Activated T-helper 2 cell treated with anti-CD3 and anti-CD28 coated beads, Interferon-gamma antibody, Interleukin-2, Interleukin-4, amounts not matched to agents 10 μg/mL and 5 μg/mL and 100 μg/mL, durations not matched to agents 14 hours and 24 hours and 36 hours (primary cell): ENCODE data around the gene LRRC27. TPM values are rescaled to one million over a fixed set of nuclear protein-coding genes. Genes with fewer than 3 reads are reported as not detected.

Source experiments
- DNase-seq: peaks from one replicate; pipeline ENCODE4 v3.0.0; 2021; ENCODE audit warnings: low spot score
- H3K27ac Mint-ChIP-seq: one replicate; pipeline ENCODE4 v1.8.0; 2021; ENCODE audit warnings: mixed read lengths
- H3K27me3 Mint-ChIP-seq: one replicate; pipeline ENCODE4 v1.8.0; 2021; ENCODE audit warnings: low read depth, mixed read lengths
- H3K36me3 Mint-ChIP-seq: one replicate; pipeline ENCODE4 v1.8.0; 2021; ENCODE audit warnings: low read depth, mixed read lengths
- H3K4me1 Mint-ChIP-seq: one replicate; pipeline ENCODE4 v1.8.0; 2021; ENCODE audit warnings: low read depth, mixed read lengths
- H3K4me3 Mint-ChIP-seq: one replicate; pipeline ENCODE4 v1.8.0; 2021; ENCODE audit warnings: low read depth, mild to moderate bottlenecking, moderate library complexity, mixed read lengths
- H3K9me3 Mint-ChIP-seq: one replicate; pipeline ENCODE4 v1.8.0; 2021; ENCODE audit warnings: mixed read lengths
- intact Hi-C: fragments of 100-400 bp; cut with micrococcal nuclease; formaldehyde crosslinking; loops from one replicate; pipeline ENCODE4 v1.15.1; 2023
- total RNA-seq: library from RNA; stranded (reverse); gene quantifications from 2 replicates; pipeline ENCODE4 v1.2.3, GENCODE V29; 2022

The LRRC27 gene
- total RNA-seq: 2.8 and 3.5 TPM in 2 replicates

DNA sequence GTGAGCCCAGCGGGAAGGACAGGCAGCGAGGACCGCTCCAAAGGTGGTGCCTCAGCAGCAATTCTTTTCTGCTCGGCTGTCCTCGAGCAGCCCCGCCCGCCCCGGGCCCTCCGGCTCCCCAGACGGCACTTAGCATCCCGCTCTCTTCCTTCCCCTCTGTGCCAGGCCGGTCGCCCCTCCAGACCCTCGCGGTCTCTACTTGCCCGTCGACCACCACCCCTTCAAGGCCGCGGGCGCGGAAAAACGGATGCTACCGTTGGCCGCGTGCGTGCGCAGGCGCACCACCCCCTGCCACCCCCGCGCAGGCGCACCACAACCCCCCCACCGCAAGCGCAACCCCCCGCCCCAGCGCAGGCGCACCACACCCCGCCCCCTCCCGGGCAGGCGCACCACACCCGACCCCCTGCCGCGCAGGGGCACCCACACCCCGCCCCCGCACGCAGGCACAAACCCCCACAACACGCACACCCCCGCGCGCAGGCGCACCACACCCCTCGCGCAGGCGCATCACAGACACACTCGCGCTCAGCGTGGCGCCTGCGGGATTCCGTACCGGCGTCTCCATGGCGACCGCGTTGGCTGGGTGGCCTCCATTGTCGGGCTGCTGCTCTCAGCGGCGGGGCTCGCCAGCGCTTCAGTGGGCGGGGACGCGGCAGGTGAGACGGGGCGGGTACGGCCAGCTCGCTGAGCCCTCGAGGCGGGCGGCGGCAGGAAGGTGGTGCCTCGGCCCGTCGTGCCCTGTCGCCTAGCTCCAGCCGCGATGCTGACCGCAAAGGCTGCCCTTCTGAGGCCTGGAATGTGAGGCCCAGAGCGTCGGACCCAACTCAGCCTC, at the start of gene LRRC27:
LRRC27 (plus strand) TSS at position 593 of the 832 bp plus-strand sequence. CDS start 1,332 bp downstream, outside the sequence.
- H3K9me3 Mint-ChIP-seq: no peaks in the 10 kb centered on the region
- intact Hi-C loops: loop anchor here (1.0 to 10.0 kb wide), 4 partner anchors 24 to 430 kb away; partner anchors contain the start of genes INPP5A and PPP2R2D
- peak; percentile 99 for DNase-seq

DNA sequence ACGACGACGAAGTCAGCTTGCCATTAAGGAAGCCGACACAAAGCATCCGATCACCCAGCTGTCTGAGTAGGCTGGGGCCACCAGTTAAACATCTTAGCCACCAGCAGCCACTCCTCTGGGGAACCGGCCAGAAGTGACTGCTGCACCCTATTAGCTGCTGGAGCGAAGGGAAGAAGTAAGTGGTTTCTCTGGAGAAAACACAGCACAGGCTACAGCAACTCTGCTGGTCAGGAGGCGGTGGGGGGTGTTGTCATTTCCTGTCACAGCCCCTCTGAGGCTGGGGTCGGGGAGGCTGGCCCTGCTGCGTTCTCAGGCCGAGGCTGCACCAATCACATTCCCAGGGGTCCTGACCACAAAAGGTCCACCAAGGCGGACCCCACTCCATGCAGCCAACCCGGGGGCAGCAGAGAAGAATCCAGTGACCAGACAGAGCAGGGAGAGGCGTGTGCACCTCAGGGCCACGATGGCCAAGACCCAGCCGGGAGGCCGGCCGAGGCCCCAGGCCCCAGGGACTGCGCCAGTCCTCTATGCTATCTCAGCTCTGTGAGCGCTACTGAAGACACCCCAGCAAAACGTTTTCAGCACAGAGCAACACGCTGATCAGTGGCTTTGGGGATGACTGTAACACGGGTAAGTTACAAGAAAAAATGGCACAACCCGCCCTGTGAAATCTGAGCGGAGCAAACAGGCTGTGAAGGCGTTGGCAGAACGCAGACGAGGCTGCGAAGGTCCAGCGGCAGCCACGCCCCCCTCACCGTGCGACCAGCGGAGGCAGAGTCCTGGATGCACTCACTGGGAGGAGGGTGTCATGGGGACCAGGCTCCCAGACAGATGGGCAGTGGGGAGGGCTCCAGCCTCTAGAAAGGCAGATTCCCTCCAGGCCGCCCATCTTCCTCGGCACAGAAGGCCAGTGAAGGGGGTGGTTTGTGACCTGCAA, 49.1 kb upstream of the LRRC27 start:
- peaks cover 6% of the 10 kb centered on the region for H3K27me3 Mint-ChIP-seq
- H3K36me3 Mint-ChIP-seq: no peaks in the 10 kb centered on the region
- no peak overlapping the region for H3K27ac Mint-ChIP-seq
- no peak for DNase-seq
- H3K9me3 Mint-ChIP-seq: no peaks in the 10 kb centered on the region
- no peak overlapping the region for H3K4me3 Mint-ChIP-seq
- H3K4me1 Mint-ChIP-seq: no peaks in the 10 kb centered on the region
- intact Hi-C loops: no loop called here

More for the DNA sequence above, at the start of gene LRRC27:
- H3K36me3 Mint-ChIP-seq: peaks cover 43% of the 10 kb centered on the region
- H3K27me3 Mint-ChIP-seq: no peaks in the 10 kb centered on the region
- peak within 1 kb of the TSS; percentile 91 for H3K27ac Mint-ChIP-seq
- peaks cover 49% of the 10 kb centered on the region for H3K4me1 Mint-ChIP-seq
- H3K4me3 Mint-ChIP-seq: peak within 1 kb of the TSS; percentile 83

DNA sequence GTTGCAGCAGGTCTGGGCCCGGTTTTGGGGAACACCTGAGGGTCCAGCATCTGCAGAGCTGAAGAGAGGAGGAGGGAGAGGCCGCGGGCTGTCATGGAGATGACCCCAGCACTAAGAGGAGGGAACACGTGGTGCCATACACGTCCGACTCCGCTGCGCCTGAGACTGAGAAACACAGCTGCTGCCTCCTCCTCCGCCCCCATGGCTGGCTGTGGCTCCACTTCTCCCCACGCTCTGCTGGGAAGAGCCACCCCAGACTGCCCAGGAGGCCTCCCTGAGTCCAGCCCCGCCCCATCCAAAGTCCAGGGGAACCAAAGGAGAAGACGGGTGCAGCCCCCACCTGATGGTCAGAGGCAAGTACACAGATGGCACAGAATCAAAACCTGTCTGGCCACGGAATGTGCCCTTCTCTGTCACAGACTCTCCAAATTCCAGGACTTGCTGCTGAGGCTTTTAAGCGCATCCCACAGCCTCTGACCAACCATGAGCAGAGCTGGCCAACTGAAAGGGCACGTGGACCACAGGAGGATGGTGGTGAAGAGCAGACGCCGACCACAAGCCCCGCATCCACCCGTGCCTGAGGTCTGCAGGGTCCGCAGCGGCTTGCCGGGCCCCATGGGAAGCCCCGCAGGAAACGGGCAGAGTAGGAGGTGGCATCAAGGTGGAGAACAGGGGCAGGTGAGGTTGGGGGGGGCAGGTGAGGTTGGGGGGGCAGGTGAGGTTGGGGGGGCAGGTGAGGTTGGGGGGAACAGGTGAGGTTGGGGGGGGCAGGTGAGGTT, 48.2 kb upstream of the LRRC27 start:
- intact Hi-C loops: no loop called here
- Mint-ChIP-seq H3K9me3 (no peaks in the 10 kb centered on the region), H3K27me3 (peaks cover 9% of the 10 kb centered on the region), H3K4me1 (no peaks in the 10 kb centered on the region), H3K4me3 (no peak overlapping the region), H3K27ac (no peak overlapping the region), H3K36me3 (no peaks in the 10 kb centered on the region)
- no peak for DNase-seq

DNA sequence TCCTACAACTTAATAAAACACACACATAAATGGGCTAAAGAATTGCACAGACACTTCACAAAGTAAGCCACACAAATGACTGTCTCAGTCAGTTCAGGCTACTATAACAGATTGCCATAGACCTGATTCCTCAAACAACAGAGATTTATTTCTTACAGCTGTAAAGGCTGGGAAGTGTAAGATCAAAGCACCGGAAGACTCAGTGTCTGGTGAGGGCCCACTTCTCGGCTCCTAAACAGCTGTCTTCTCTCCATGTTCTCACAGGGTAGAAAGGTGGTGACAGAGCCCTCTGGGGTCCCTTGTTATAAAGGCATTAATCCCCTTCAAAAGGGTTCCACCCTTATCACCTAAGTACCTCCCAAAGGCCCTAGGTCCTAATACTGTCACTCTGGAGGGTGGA, 42.6 kb upstream of the LRRC27 start:
- H3K4me3 Mint-ChIP-seq: no peak overlapping the region
- no peaks in the 10 kb centered on the region for H3K4me1 Mint-ChIP-seq
- intact Hi-C loops: no loop called here
- no peak overlapping the region for H3K27ac Mint-ChIP-seq
- no peaks in the 10 kb centered on the region for H3K36me3 Mint-ChIP-seq
- H3K9me3 Mint-ChIP-seq: no peaks in the 10 kb centered on the region
- H3K27me3 Mint-ChIP-seq: peaks cover 9% of the 10 kb centered on the region
- no peak for DNase-seq

DNA sequence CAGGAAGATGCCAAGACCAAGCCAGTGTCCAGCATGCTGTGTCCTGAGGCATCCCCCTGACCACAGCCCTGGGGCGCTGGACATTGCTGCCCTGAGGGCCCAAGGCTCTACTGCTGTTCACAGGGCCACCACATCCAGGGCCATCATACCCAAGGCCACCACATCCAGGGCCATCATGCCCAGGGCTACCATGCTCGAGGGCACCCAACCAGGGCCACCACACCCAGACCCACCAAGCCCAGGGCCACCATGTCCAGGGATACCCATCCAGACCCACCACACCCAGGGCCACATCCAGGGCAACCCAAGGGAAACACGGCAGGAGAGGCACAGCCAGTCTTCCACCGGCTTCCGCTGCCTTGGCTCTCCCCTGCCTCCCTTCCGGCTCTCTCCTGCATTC, 41.4 kb upstream of the LRRC27 start:
- Mint-ChIP-seq H3K4me1 (no peaks in the 10 kb centered on the region), H3K27me3 (peaks cover 6% of the 10 kb centered on the region), H3K36me3 (no peaks in the 10 kb centered on the region), H3K9me3 (no peaks in the 10 kb centered on the region), H3K27ac (no peak overlapping the region), H3K4me3 (no peak overlapping the region)
- intact Hi-C loops: no loop called here
- no peak for DNase-seq

DNA sequence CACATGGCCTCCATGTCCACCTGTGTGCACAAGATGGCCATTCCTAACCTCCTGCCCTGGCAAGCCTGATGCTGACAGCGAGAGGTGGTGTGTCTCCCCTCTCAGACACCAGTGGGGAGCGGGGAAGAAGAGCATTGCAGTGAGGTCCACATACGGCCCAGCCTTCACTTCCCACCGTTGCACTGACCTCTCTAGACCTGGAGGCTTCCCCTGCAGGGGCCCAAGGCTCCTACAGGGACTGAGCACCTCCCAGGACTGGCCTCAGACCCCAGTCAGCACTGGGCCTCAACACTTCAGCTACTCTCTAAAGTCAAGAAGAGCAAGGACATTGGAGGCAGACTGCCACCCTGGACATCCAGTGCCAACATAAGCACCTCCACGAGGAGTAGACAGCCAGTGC, 40.2 kb upstream of the LRRC27 start:
- Mint-ChIP-seq H3K27me3 (peaks cover 6% of the 10 kb centered on the region), H3K27ac (no peak overlapping the region), H3K9me3 (no peaks in the 10 kb centered on the region), H3K4me1 (no peaks in the 10 kb centered on the region), H3K36me3 (no peaks in the 10 kb centered on the region), H3K4me3 (no peak overlapping the region)
- DNase-seq: no peak
- intact Hi-C loops: no loop called here

DNA sequence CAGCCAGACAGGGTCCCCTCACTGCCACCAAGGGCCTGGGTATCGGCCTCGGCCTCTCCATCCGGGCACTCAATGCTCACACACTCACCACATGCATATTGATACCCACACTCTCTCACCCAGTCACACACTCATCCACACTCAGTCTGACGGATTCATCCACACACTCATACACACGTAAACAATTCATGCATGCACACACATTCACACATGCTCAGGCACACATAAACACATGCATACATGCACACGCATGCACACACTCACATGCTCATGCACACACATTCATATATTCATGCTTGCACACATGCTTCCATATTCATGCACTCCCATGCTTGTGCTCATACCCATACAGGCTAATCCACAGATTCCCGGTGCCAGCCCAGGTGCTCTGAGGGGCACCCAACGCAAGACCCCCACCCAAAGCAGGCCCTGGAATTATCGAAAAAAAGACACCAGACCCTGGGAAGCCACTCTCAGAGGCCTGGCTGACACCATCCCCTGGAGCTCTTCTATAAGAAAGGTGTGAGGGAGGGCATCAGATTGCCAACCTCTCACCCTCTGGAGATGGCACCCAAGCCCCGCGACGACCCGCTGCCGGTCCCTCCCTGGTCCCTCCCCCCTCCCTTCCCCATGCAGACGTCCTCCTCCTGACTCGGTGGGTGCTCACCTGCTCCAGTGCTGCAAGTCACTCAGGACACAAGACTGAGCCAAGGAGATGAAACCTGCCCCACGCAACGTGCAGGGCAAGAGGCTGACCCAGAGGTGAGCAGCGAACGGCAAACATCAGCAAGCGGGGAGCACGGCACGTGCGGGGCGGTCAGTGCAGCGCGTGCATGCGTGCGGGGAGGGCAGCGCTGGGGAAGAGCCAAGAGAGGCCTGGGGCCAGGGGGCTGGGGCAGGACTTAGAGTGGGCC, 39.4 kb upstream of the LRRC27 start:
- H3K9me3 Mint-ChIP-seq: no peaks in the 10 kb centered on the region
- peaks cover 8% of the 10 kb centered on the region for H3K27me3 Mint-ChIP-seq
- H3K36me3 Mint-ChIP-seq: no peaks in the 10 kb centered on the region
- DNase-seq: no peak
- no peak overlapping the region for H3K27ac Mint-ChIP-seq
- H3K4me1 Mint-ChIP-seq: no peaks in the 10 kb centered on the region
- H3K4me3 Mint-ChIP-seq: no peak overlapping the region
- intact Hi-C loops: no loop called here

DNA sequence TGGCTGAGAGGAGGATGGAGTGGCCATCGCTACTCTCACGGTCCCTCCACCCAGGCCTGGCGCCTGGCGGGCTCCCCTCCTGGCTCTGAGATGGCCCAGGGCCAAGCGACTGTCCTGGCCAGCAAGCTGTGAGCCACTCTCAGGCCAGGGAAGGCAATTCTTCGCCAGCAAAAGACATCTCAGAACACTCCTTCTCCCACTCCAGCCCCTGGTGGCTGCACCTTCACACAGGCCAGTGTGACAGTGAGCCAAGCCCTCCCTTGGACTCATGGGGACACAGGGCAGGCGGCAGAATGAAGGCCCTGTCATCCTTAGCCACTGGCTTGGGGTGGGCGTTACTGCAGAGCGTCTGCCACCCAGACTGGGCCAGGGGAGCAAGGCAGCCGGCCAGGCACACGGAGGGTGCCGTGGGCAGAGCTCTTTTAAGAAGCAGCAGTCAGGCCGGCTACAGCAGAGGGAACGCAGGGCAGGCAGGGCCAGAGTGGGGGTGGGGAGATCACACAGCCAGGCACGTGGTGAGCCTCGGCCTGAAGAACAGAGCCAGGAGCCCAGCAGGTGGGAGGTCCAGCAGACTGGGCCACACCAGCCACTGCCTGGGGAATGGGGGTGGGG, 38.7 kb upstream of the LRRC27 start:
- DNase-seq: no peak
- intact Hi-C loops: no loop called here
- Mint-ChIP-seq H3K9me3 (no peaks in the 10 kb centered on the region), H3K36me3 (no peaks in the 10 kb centered on the region), H3K4me1 (no peaks in the 10 kb centered on the region), H3K27me3 (peaks cover 2% of the 10 kb centered on the region), H3K4me3 (no peak overlapping the region), H3K27ac (no peak overlapping the region)

DNA sequence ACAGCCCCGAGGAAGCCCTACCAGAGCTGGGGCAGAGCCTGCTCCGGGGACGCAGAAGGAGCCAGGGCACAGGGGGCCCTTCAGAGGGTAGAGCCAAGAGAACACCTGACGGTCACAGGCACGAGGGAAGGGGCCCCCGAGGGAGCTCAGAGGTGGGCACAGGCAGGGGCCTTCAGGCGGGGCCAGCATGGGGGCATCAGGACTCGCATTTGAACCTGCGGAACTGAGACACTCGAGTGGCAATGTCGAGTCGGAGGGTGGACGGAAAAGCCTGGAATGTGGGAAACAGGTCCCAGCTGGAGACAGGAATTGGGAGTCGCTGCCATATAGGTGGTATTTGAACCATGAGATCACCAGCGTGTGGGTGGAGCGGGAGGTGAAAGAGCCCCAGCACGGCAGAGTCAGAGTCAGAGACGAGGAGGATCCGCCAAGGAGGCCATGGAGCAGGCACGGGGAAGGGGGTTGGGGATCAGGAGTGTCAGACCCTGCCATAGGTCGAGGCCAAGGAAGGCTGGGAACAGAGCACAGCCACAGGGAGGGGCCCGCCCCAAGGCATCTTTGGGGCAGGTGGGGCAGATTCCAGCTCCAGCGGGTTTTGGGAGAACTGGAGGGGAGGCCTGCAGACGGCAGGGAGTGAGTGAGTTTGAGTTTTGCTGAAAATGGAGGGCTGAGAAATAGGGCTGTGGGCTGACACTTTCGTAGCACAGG, 38.0 kb upstream of the LRRC27 start:
- intact Hi-C loops: no loop called here
- no peak overlapping the region for H3K4me3 Mint-ChIP-seq
- H3K9me3 Mint-ChIP-seq: no peaks in the 10 kb centered on the region
- DNase-seq: no peak
- peaks cover 2% of the 10 kb centered on the region for H3K27me3 Mint-ChIP-seq
- no peak overlapping the region for H3K27ac Mint-ChIP-seq
- no peaks in the 10 kb centered on the region for H3K36me3 Mint-ChIP-seq
- no peaks in the 10 kb centered on the region for H3K4me1 Mint-ChIP-seq

DNA sequence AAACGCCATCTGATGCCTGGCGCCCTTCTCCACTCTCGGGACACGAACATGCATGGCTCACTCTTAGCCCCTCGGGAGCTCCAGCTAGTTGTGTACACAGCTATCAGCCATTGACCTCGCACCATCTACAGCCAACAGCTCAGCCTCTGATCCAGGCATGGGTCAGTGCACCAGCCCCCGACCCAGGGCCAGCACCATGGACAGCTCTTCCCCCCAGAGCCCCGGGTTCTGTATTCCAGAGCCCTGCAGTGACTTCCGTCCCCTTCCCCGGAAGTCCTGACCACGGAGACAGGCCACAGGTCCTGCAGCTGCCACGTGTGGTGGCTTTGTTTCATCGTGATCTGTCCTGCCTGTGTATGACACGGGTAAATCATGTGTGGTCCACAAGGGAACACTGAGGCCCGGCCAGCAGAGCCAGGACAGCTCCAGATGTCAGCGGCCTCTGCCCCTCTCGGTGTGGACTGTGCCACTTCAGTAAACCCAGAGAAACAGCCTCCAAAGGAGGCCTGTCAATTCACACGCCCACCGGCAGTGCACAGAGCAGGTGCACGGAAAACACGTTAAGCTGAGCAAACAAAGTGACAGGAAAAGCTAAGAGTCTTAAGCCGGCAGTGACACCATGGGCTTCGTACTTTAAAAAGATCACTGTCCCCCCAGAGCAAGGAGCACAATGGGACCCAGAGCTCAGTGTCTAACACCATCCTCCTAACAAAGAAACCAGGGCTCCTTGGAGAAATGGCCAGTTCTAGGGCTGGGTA, 37.3 kb upstream of the LRRC27 start:
- DNase-seq: no peak
- Mint-ChIP-seq H3K9me3 (no peaks in the 10 kb centered on the region), H3K4me1 (no peaks in the 10 kb centered on the region), H3K27ac (no peak overlapping the region), H3K27me3 (peaks cover 2% of the 10 kb centered on the region), H3K4me3 (no peak overlapping the region), H3K36me3 (no peaks in the 10 kb centered on the region)
- intact Hi-C loops: no loop called here
